Adrenal gland (tissue), 5 donors: ENCODE results near the gene HTR2B.
"Not testable (repeated sequence)": the region's sequence is repeated elsewhere in the genome, so short reads cannot be mapped to it uniquely, and the experiment has no call there.

Source experiments
- POLR2A ChIP-seq, 2 donors: fragments of 450-650 bp; IDR thresholded peaks; one replicate each; pipeline ENCODE4 v1.6.1; 2017; ENCODE audit warnings: antibody characterized with exemption in 2 of 2, mild to moderate bottlenecking in 2 of 2, moderate library complexity in 1 of 2
- TF ChIP-seq, protein P1 (sequence below), 6 experiments: fragments of 450-650 bp in 4 of 6; fragments of 200-600 bp in 2 of 6; sonication (generic) in 1 of 6; IDR thresholded peaks; 1 replicate in 5 of 6; 2 replicates in 1 of 6; pipeline versions ENCODE4 v1.5.1 to v1.8.0; 2016 to 2021; ENCODE audit warnings: antibody characterized with exemption in 6 of 6, mild to moderate bottlenecking in 2 of 6, moderate library complexity in 1 of 6
- donor health status: DM: no; HTN: no; CAD: no.

DNA sequence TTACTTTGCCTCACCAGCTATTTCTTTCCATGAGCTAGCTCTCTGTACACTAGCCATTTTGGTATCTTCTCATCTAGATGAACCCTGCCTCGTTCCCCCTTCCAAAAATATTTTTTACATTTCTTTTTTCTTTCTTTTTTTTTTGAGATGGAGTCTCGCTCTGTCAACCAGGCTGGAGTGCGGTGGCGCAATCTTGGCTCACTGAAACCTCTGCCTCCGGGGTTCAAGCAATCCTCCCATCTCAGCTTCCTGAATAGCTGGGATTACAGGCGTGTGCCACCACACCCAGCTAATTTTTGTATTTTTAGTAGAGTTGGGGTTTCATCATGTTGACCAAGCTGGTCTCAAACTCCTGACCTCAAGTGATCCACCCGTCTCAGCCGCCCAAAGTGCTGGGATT, 57.3 kb downstream of the HTR2B start:
- TF ChIP-seq, protein P1, sequence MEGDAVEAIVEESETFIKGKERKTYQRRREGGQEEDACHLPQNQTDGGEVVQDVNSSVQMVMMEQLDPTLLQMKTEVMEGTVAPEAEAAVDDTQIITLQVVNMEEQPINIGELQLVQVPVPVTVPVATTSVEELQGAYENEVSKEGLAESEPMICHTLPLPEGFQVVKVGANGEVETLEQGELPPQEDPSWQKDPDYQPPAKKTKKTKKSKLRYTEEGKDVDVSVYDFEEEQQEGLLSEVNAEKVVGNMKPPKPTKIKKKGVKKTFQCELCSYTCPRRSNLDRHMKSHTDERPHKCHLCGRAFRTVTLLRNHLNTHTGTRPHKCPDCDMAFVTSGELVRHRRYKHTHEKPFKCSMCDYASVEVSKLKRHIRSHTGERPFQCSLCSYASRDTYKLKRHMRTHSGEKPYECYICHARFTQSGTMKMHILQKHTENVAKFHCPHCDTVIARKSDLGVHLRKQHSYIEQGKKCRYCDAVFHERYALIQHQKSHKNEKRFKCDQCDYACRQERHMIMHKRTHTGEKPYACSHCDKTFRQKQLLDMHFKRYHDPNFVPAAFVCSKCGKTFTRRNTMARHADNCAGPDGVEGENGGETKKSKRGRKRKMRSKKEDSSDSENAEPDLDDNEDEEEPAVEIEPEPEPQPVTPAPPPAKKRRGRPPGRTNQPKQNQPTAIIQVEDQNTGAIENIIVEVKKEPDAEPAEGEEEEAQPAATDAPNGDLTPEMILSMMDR (IDR thresholded peaks at IDR 0.05): not testable (repeated sequence)
- not testable (repeated sequence) for TF ChIP-seq POLR2A (IDR thresholded peaks at IDR 0.05)
